ENCODE results near the gene EPOP.
A peak's percentile ranks its signal among the peaks of the same experiment; 100 is the strongest.

Gene EPOP

GRCh38 chr17:38674749-38675615, at the start of gene EPOP:
EPOP (minus strand) TSS chr17:38674957; CDS start chr17:38674495, 462 bp downstream.
- intact Hi-C loops (cut with DNase I) = loop anchor here (2.0 to 5.0 kb wide), 2 partner anchors 56 to 323 kb away; partner anchors contain the start of genes CISD3 and SOCS7
- peak; percentile 69 to 99 (median 92) for DNase-seq

- no peak for DNase-seq
- intact Hi-C loops (cut with DNase I) = no loop called here
Measured at GRCh38 chr17:38721802-38722201, 47.0 kb upstream of the EPOP start.

DNA sequence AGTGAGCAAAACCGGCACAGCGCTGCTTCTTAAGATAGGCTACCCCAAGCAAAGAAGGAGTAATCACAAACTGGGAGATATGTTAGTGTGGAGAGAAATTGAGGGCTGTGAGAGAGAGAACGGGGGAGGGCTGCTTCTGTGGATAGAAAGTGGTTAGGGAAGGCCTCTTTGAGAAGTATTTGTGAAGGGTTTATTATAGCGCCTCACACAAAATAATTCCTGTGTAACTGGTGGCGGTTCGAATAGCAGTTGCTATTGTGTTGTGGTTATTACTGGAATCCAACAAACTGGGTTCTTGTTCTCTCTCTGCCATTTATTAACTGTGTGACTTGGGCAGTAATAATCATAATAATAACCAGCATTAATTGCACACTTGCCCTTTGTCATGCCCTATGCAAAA, 46.2 kb upstream of the EPOP start:
- intact Hi-C loops (cut with DNase I) = no loop called here

GRCh38 chr17:38719943-38720641, 45.3 kb upstream of the EPOP start:
- intact Hi-C loops (cut with DNase I) = no loop called here

More for the DNA sequence above, 46.2 kb upstream of the EPOP start:
- DNase-seq = no peak

GRCh38 chr17:38719289-38719942, 44.7 kb upstream of the EPOP start:
- no peak for DNase-seq
- intact Hi-C loops (cut with DNase I) = no loop called here

More at GRCh38 chr17:38719943-38720641, 45.3 kb upstream of the EPOP start:
- no peak for DNase-seq

DNA sequence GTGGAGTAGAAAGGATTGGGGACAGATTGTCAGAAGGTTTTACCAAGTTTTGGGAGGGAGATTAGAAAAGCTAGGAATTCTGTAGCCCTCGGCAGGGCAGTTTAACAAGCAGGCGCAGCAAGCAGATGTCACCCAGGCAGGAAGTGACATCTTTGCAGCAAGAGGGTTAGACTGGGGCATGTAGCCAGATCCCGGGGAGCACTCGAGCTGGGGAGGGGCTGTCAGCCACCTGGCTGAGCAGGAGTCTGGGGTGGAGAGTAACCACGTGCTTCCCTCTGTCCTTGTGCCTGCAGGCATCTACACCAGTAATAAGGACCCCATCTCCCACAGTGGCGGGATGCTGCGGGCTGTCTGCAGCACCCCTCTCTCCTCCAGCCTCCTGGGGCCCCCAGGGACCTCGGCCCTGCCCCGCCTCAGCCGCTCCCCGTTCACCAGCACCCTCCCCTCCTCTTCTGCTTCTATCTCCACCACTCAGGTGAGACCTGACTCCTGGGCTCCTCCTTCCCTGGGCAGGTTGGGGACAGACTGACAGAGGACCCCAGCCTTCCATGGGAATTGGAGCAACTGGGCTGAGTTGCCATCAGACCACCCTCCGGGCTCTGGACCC, 42.5 kb upstream of the EPOP start:
- DNase-seq = no peak
- intact Hi-C loops (cut with DNase I) = no loop called here

- peak in 1 of 10 donors; percentile 69 for DNase-seq
- intact Hi-C loops (cut with DNase I) = no loop called here
Measured at GRCh38 chr17:38716368-38717005, 41.7 kb upstream of the EPOP start.

- intact Hi-C loops (cut with DNase I) = no loop called here
- no peak for DNase-seq
Measured at GRCh38 chr17:38715216-38715943, 40.6 kb upstream of the EPOP start.

- intact Hi-C loops (cut with DNase I) = no loop called here
- DNase-seq = peak in 1 of 10 donors; percentile 61
Measured at GRCh38 chr17:38713456-38714075, 38.8 kb upstream of the EPOP start.

- intact Hi-C loops (cut with DNase I) = no loop called here
- no peak for DNase-seq
Measured at GRCh38 chr17:38712593-38712992, 37.8 kb upstream of the EPOP start.

DNA sequence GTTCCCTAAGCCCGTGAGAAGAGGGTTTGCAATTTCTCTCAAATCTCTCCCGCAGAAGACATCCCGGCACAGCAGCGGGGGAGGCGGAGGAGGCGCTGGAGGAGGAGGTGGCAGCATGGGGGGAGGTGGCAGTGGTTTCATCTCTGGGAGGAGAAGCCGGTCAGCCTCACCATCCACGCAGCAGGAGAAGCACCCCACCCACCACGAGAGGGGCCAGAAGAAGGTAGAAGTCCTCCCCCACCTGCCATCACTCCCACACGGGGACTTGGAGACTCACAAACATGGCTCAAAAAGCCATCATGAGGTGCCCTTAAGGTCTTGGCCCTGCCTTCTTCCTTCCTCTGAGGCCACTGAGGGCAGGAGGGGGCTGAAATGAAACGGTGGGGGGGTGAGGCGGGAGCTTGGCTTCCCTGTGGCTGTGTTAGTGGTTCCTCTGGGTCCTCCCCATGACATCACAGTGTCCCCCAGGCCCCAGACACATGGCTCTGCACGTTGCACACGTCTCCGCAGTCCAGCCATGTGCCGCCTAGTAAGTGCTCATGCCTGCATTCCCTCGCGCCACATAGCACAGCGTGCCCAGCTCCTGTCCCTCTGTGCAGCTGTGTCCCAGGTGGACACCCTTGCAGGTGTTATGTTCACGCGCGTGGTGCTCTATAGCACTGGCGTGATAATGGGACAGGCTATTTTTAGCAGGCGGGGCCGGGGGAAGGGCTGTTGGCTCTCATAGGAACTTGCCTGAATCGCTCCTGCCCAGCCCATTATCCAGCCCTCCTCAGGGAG, 37.2 kb upstream of the EPOP start:
- no peak for DNase-seq
- intact Hi-C loops (cut with DNase I) = no loop called here

GRCh38 chr17:38710985-38711384, 36.2 kb upstream of the EPOP start:
- no peak for DNase-seq
- intact Hi-C loops (cut with DNase I) = no loop called here

DNA sequence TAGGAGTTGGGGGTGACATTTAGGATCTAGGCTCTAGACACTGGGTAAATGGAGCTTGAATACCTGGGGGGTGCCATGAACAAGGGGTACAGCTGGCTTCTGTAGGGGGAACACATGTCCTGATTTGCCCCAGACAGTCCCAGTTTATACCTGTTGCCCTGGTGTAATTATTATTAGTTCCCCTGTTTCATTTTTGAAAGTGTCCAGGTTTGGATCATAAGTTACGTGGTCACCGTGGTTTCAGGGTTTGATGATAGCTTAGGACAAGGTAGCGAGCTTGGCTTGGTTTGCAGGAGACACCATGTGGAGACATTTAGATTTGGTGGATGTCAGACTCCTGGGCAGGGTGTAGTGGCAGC, 35.8 kb upstream of the EPOP start:
- intact Hi-C loops (cut with DNase I) = no loop called here
- no peak for DNase-seq

GRCh38 chr17:38709864-38710603, 35.3 kb upstream of the EPOP start:
- DNase-seq = no peak
- intact Hi-C loops (cut with DNase I) = no loop called here

DNA sequence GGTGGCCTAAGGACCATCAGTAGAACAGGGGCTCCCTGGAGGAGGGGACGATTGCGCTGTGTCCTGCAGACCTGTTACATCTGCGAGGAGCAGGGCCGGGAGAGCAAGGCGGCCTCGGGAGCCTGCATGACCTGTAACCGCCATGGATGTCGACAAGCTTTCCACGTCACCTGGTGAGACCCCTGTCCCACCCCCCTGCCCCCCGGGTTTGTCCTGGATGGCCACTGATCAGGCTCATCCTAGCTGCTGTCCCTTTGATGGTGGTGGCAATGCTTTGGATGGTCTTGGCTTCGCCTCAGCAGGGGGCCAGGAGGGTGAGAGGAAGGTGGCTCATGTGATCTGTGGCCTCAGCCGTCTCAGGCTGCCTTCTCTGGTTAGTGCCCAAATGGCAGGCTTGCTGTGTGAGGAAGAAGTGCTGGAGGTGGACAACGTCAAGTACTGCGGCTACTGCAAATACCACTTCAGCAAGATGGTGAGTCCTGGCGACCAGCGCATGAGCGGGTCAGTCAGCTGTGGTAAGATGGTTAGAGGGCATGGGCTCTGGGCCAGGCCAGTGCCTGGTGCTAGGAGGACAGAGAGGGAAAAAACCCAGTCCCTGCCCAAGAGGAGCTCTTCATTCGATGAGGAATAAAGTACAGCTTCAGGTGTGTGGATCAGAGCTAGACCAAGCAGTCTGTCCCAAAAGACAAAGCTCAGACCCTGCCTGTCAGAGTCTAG, 34.5 kb upstream of the EPOP start:
- no peak for DNase-seq
- intact Hi-C loops (cut with DNase I) = no loop called here

GRCh38 chr17:38707678-38708351, 33.1 kb upstream of the EPOP start:
- no peak for DNase-seq
- intact Hi-C loops (cut with DNase I) = no loop called here

All from posterior cingulate gyrus (tissue), 11 donors.